Thyroid gland (tissue), 4 donors: ENCODE results near the gene RNF20. TPM values are rescaled to one million over a fixed set of nuclear protein-coding genes. Genes with fewer than 3 reads are reported as not detected.
"Not testable (repeated sequence)": the region's sequence is repeated elsewhere in the genome, so short reads cannot be mapped to it uniquely, and the experiment has no call there.

Experiments
- DNase-seq, 2 donors: peaks; one replicate each; pipeline ENCODE4 v3.0.0-alpha.2; 2019
- H3K27ac ChIP-seq, 3 donors: fragments of 200-600 bp; sonication (generic); 1 replicate in 2 of 3; 2 replicates in 1 of 3; pipeline ENCODE4 v1.5.1; 2016 to 2019; ENCODE audit warnings: mild to moderate bottlenecking in 1 of 3, moderate library complexity in 1 of 3
- H3K27me3 ChIP-seq: fragments of 200-600 bp; sonication (generic); one replicate; pipeline ENCODE4 v1.5.1; 2019
- H3K36me3 ChIP-seq, 2 donors: fragments of 200-600 bp; sonication (generic); one replicate each; pipeline ENCODE4 v1.5.1; 2016 to 2019
- H3K4me1 ChIP-seq, 2 donors: fragments of 200-600 bp; sonication (generic); one replicate each; pipeline ENCODE4 v1.5.1; 2017 to 2019
- H3K4me3 ChIP-seq, 3 donors: fragments of 200-600 bp; sonication (generic); replicated peaks in 1 of 3; 1 replicate in 2 of 3; 2 replicates in 1 of 3; pipeline ENCODE4 v1.5.1; 2016; ENCODE audit warnings: mild to moderate bottlenecking in 1 of 3
- H3K9me3 ChIP-seq: fragments of 200-600 bp; sonication (generic); one replicate; pipeline ENCODE4 v1.5.1; 2017
- CTCF ChIP-seq, 6 experiments: fragments of 200-600 bp in 3 of 6; fragments of 450-650 bp in 3 of 6; sonication (generic) in 3 of 6; IDR thresholded peaks; one replicate each; pipeline ENCODE4 v1.5.1; 2016 to 2019; ENCODE audit warnings: antibody characterized with exemption in 6 of 6, mild to moderate bottlenecking in 2 of 6, inconsistent platforms in 1 of 6, moderate library complexity in 1 of 6
- POLR2A ChIP-seq, 2 donors: fragments of 450-650 bp; IDR thresholded peaks; one replicate each; pipeline ENCODE4 v1.6.1; 2017; ENCODE audit warnings: antibody characterized with exemption in 2 of 2, mild to moderate bottlenecking in 2 of 2, moderate library complexity in 1 of 2
- WGBS, 2 donors: methylation state at CpG; one replicate each; pipeline ENCODE4 v1.1.5; 2017; 5-methylcytosine and 5-hydroxymethylcytosine counted together
- intact Hi-C: fragments of 100-400 bp; cut with DNase I; formaldehyde crosslinking; loops from one replicate; pipeline ENCODE4 v1.15.1; 2023
- total RNA-seq, 4 donors: library from RNA; depleted of rRNA; stranded (reverse); fragments of >200 nt; gene quantifications; one replicate each; pipeline ENCODE4 v1.2.3, GENCODE V29; 2016

The RNF20 gene
- total RNA-seq, 4 donors from 2014 or later = 26.1 to 31.5 (median 26.7) TPM

- H3K9me3 ChIP-seq = no peaks in the 10 kb centered on the region
- no peaks in the 10 kb centered on the region for H3K27me3 ChIP-seq
- no peak overlapping the region for H3K4me3 ChIP-seq
- no peak for DNase-seq
- H3K27ac ChIP-seq = no peak overlapping the region
- intact Hi-C loops = no loop called here
- no peaks in the 10 kb centered on the region for H3K4me1 ChIP-seq
- TF ChIP-seq CTCF (IDR thresholded peaks at IDR 0.05) = no peak
- no peak for TF ChIP-seq POLR2A (IDR thresholded peaks at IDR 0.05)
- H3K36me3 ChIP-seq = no peaks in the 10 kb centered on the region
Observed at GRCh38 chr9:101513351-101513750, 20.3 kb upstream of the RNF20 start.

- TF ChIP-seq CTCF (IDR thresholded peaks at IDR 0.05) (no peak), POLR2A (IDR thresholded peaks at IDR 0.05) (no peak)
- intact Hi-C loops = no loop called here
- no peak overlapping the region for H3K4me3 ChIP-seq
- H3K4me1 ChIP-seq = no peaks in the 10 kb centered on the region
- H3K36me3 ChIP-seq = no peaks in the 10 kb centered on the region
- whole genome bisulfite sequencing, 2 donors = 43% methylated on average over 2 of the region's 2 CpGs
- DNase-seq = no peak
- H3K9me3 ChIP-seq = no peaks in the 10 kb centered on the region
- H3K27ac ChIP-seq = no peak overlapping the region
- no peaks in the 10 kb centered on the region for H3K27me3 ChIP-seq
Observed at GRCh38 chr9:101514071-101514470, 19.6 kb upstream of the RNF20 start.

GRCh38 chr9:101516655-101517054 is 17.0 kb upstream of the RNF20 start:
- TF ChIP-seq POLR2A (IDR thresholded peaks at IDR 0.05) = no peak
- TF ChIP-seq CTCF (IDR thresholded peaks at IDR 0.05) = no peak
- 79 to 89% methylated on average over 1 of the region's 1 CpG for WGBS, 2 donors
- intact Hi-C loops = no loop called here

GRCh38 chr9:101518489-101518888 is 15.2 kb upstream of the RNF20 start:
- H3K4me1 ChIP-seq, H3K9me3 ChIP-seq, DNase-seq, H3K27me3 ChIP-seq, intact Hi-C loops, H3K27ac ChIP-seq, H3K36me3 ChIP-seq, H3K4me3 ChIP-seq: not testable (repeated sequence)
- WGBS, 2 donors = 96 to 97% methylated on average over 3 of the region's 3 CpGs

More at GRCh38 chr9:101516655-101517054, 17.0 kb upstream of the RNF20 start:
- no peak overlapping the region for H3K4me3 ChIP-seq
- no peaks in the 10 kb centered on the region for H3K9me3 ChIP-seq
- no peaks in the 10 kb centered on the region for H3K36me3 ChIP-seq
- no peaks in the 10 kb centered on the region for H3K27me3 ChIP-seq
- H3K4me1 ChIP-seq = no peaks in the 10 kb centered on the region
- no peak for DNase-seq
- no peak overlapping the region for H3K27ac ChIP-seq

GRCh38 chr9:101524371-101524770 is 9.3 kb upstream of the RNF20 start:
- no peak for DNase-seq
- H3K27ac ChIP-seq = no peak overlapping the region
- 77 to 83% methylated on average over 6 of the region's 6 CpGs for WGBS, 2 donors
- no peak for TF ChIP-seq POLR2A (IDR thresholded peaks at IDR 0.05)
- TF ChIP-seq CTCF (IDR thresholded peaks at IDR 0.05) = no peak
- H3K27me3 ChIP-seq = no peaks in the 10 kb centered on the region
- H3K4me3 ChIP-seq = no peak overlapping the region
- H3K4me1 ChIP-seq = no peaks in the 10 kb centered on the region
- intact Hi-C loops = no loop called here
- no peaks in the 10 kb centered on the region for H3K9me3 ChIP-seq
- no peaks in the 10 kb centered on the region for H3K36me3 ChIP-seq

GRCh38 chr9:101527066-101527465 is 6.6 kb upstream of the RNF20 start:
- H3K9me3 ChIP-seq = no peaks in the 10 kb centered on the region
- intact Hi-C loops = no loop called here
- TF ChIP-seq CTCF (IDR thresholded peaks at IDR 0.05) = no peak
- TF ChIP-seq POLR2A (IDR thresholded peaks at IDR 0.05) = no peak
- H3K27ac ChIP-seq = no peak overlapping the region
- 71% methylated on average over 6 of the region's 6 CpGs for WGBS, 2 donors
- H3K4me3 ChIP-seq = no peak overlapping the region
- no peaks in the 10 kb centered on the region for H3K4me1 ChIP-seq
- no peak for DNase-seq
- no peaks in the 10 kb centered on the region for H3K27me3 ChIP-seq
- no peaks in the 10 kb centered on the region for H3K36me3 ChIP-seq
